ENCODE measurements around the gene SLC12A5. TPM values are rescaled to one million over a fixed set of nuclear protein-coding genes. Genes with fewer than 3 reads are reported as not detected.

Gene SLC12A5
- total RNA-seq, 1 experiment from 2014 or later, result 8.7 TPM

DNA sequence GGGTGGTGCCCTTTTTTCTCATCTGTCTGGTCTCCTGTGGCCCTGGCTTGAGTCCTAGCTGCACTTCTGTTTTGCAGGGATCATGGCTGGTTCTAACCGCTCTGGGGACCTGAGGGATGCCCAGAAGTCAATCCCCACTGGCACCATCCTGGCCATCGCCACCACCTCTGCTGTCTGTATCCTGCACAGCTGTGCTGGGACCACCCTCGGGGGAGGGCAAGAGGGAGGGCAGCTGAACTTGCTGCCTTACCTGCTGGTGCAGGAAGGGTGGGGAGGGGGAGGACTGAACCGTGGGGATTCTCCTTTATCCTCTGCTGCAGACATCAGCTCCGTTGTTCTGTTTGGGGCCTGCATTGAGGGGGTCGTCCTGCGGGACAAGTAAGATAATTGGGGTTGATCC lies 14.5 kb downstream of the SLC12A5 start:
- no peaks in the 10 kb centered on the region for H3F3A ChIP-seq (ENCODE audit: insufficient read depth, low read depth)
- no peak overlapping the region for H3K4me3 ChIP-seq
- intact Hi-C loops (cut with micrococcal nuclease; ENCODE audit: unreplicated experiment), result no loop called here
- no TSS peak for BruUV-seq (replicated peaks)
- no peaks in the 10 kb centered on the region for H3K79me2 ChIP-seq (ENCODE audit: low read depth)
- H3K27me3 ChIP-seq (ENCODE audit: insufficient read depth, low read depth), result peaks cover 73% of the 10 kb centered on the region
- TF ChIP-seq EZH2 (IDR thresholded peaks at IDR 0.05; ENCODE audit: low read depth), result no peak
- TF ChIP-seq, protein P1, sequence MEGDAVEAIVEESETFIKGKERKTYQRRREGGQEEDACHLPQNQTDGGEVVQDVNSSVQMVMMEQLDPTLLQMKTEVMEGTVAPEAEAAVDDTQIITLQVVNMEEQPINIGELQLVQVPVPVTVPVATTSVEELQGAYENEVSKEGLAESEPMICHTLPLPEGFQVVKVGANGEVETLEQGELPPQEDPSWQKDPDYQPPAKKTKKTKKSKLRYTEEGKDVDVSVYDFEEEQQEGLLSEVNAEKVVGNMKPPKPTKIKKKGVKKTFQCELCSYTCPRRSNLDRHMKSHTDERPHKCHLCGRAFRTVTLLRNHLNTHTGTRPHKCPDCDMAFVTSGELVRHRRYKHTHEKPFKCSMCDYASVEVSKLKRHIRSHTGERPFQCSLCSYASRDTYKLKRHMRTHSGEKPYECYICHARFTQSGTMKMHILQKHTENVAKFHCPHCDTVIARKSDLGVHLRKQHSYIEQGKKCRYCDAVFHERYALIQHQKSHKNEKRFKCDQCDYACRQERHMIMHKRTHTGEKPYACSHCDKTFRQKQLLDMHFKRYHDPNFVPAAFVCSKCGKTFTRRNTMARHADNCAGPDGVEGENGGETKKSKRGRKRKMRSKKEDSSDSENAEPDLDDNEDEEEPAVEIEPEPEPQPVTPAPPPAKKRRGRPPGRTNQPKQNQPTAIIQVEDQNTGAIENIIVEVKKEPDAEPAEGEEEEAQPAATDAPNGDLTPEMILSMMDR (conservative IDR thresholded peaks at IDR 0.05), result no peak
- no peaks in the 10 kb centered on the region for H3K9me3 ChIP-seq (ENCODE audit: insufficient read depth, low read depth)
- peaks cover 8% of the 10 kb centered on the region; the same call in 1 of the 2 replicates for H4K20me1 ChIP-seq (ENCODE audit: insufficient read depth)
- no peak overlapping the region for H2AFZ ChIP-seq
- ChIA-PET CTCF (no interaction called here), POLR2A (ENCODE audit: unreplicated experiment) (no interaction called here)
- DNase-seq, result no peak
- H3K36me3 ChIP-seq (ENCODE audit: low read depth), result no peaks in the 10 kb centered on the region
- no peak overlapping the region for H3K4me2 ChIP-seq
- H3K27ac ChIP-seq, result no peak overlapping the region
- no peaks in the 10 kb centered on the region for H3K9me2 ChIP-seq (ENCODE audit: insufficient read depth)
- no peaks in the 10 kb centered on the region for H3K4me1 ChIP-seq (replicated peaks; ENCODE audit: insufficient read depth)

DNA sequence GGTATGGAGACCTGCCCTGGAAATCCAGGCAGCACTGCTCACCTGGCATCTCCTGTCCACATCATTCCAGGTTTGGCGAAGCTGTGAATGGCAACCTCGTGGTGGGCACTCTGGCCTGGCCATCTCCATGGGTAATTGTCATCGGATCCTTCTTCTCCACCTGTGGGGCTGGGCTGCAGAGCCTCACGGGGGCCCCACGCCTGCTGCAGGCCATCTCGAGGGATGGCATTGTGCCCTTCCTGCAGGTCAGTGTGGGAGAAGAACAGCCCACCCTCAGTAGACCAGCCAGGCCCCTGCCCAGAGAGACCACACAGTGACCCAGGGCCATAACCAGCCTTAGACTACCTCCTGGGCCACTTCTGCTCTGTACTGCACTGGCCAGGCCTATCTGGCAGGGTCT lies 15.9 kb downstream of the SLC12A5 start:
- CTCF ChIA-PET, result no interaction called here
- H3K36me3 ChIP-seq (ENCODE audit: low read depth), result no peaks in the 10 kb centered on the region
- H2AFZ ChIP-seq, result no peak overlapping the region
- no peak for TF ChIP-seq EZH2 (IDR thresholded peaks at IDR 0.05; ENCODE audit: low read depth)
- TF ChIP-seq, protein P1 (conservative IDR thresholded peaks at IDR 0.05), result no peak
- intact Hi-C loops (cut with micrococcal nuclease; ENCODE audit: unreplicated experiment), result no loop called here
- H3K79me2 ChIP-seq (ENCODE audit: low read depth), result no peaks in the 10 kb centered on the region
- BruUV-seq (replicated peaks), result no TSS peak
- no peaks in the 10 kb centered on the region for H3K9me3 ChIP-seq (ENCODE audit: insufficient read depth, low read depth)
- no peak overlapping the region for H3K4me3 ChIP-seq
- H4K20me1 ChIP-seq (ENCODE audit: insufficient read depth), result peaks cover 8% of the 10 kb centered on the region; the same call in 1 of the 2 replicates
- POLR2A ChIA-PET (ENCODE audit: unreplicated experiment), result no interaction called here
- peaks cover 86% of the 10 kb centered on the region for H3K27me3 ChIP-seq (ENCODE audit: insufficient read depth, low read depth)
- H3K4me1 ChIP-seq (replicated peaks; ENCODE audit: insufficient read depth), result no peaks in the 10 kb centered on the region
- no peak for DNase-seq
- H3F3A ChIP-seq (ENCODE audit: insufficient read depth, low read depth), result no peaks in the 10 kb centered on the region
- no peak overlapping the region for H3K4me2 ChIP-seq
- no peak overlapping the region for H3K27ac ChIP-seq
- no peaks in the 10 kb centered on the region for H3K9me2 ChIP-seq (ENCODE audit: insufficient read depth)

DNA sequence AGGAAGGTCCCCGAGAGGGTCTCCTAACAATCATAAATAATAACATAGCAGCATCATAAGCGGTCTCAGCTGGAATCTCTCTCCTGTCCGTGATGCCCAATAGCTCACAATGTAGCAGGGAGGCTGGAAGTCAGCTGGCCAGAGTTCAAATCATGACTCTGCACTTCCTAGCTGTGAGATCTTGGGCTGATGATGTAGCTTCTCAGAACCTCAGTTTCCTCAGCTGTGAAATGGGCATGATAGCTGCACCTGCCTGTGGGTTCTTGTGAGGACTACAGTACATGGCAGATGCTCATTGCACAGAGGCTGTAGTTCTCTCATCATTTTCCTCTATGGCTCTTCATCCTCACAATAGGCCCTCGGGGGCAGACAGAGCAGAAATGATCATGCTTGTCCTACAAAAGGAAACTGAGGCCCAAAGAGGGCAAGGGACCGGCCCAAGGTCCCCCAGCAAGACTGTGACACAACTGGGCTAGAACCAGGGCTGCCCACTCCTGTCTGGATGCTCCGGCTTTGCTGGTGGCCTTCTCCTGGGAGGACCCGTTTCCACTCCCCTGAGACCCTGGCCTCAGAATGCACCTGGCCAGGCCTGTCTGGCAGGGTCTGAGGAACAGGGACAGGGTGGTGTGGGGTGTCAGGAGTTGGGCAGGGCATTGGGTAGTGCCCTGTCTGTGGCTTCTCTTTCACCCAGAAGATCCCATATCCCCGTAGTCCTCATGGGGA lies 17.7 kb downstream of the SLC12A5 start:
- no peaks in the 10 kb centered on the region for H3K9me2 ChIP-seq (ENCODE audit: insufficient read depth)
- no peak for TF ChIP-seq EZH2 (IDR thresholded peaks at IDR 0.05; ENCODE audit: low read depth)
- TF ChIP-seq, protein P1 (conservative IDR thresholded peaks at IDR 0.05), result no peak
- intact Hi-C loops (cut with micrococcal nuclease; ENCODE audit: unreplicated experiment), result no loop called here
- peaks cover 93% of the 10 kb centered on the region for H3K27me3 ChIP-seq (ENCODE audit: insufficient read depth, low read depth)
- ChIA-PET POLR2A (ENCODE audit: unreplicated experiment) (no interaction called here), CTCF (no interaction called here)
- no peak overlapping the region for H3K4me2 ChIP-seq
- no peak for DNase-seq
- no peaks in the 10 kb centered on the region for H3K79me2 ChIP-seq (ENCODE audit: low read depth)
- H2AFZ ChIP-seq, result no peak overlapping the region
- H3F3A ChIP-seq (ENCODE audit: insufficient read depth, low read depth), result no peaks in the 10 kb centered on the region
- H3K36me3 ChIP-seq (ENCODE audit: low read depth), result no peaks in the 10 kb centered on the region
- no peaks in the 10 kb centered on the region for H3K4me1 ChIP-seq (replicated peaks; ENCODE audit: insufficient read depth)
- no peak overlapping the region for H3K4me3 ChIP-seq
- BruUV-seq (replicated peaks), result no TSS peak
- no peak overlapping the region for H3K27ac ChIP-seq
- H3K9me3 ChIP-seq (ENCODE audit: insufficient read depth, low read depth), result no peaks in the 10 kb centered on the region
- H4K20me1 ChIP-seq (ENCODE audit: insufficient read depth), result peaks cover 8% of the 10 kb centered on the region; the same call in 1 of the 2 replicates
